PC-9 (cell line): ENCODE measurements around the gene ZCCHC4. TPM values are rescaled to one million over a fixed set of nuclear protein-coding genes. Genes with fewer than 3 reads are reported as not detected.

Experiments
- BruUV-seq: library from RNA; stranded (reverse); fragments of 400-500 nt; replicated peaks from 2 replicates; lab custom pipeline; 2021; lab: Mats Ljungman, UMichigan
- CTCF ChIA-PET: fragments of 300-600 bp; sonication (Branson Sonifier 250); formaldehyde crosslinking; loops from one replicate; lab custom pipeline; 2022; ENCODE audit warnings: antibody characterized with exemption; lab: Charles Lee
- POLR2A ChIA-PET: fragments of 300-600 bp; sonication (Branson Sonifier 250); formaldehyde crosslinking; loops from one replicate; lab custom pipeline; 2022; ENCODE audit warnings: antibody characterized with exemption; ENCODE audit not compliant: unreplicated experiment; lab: Charles Lee
- DNase-seq, 2 experiments: peaks; one replicate each; pipeline versions ENCODE4 v3.0.0 to v3.0.0-alpha.2; 2015 to 2022; ENCODE audit warnings: mixed read lengths in 1 of 2
- H2AFZ ChIP-seq: fragments of 200-600 bp; sonication (generic); 2 replicates; pipeline ENCODE4 v1.8.1; 2017; ENCODE audit warnings: antibody characterized with exemption
- H3F3A ChIP-seq: fragments of 200-600 bp; sonication (generic); 2 replicates; pipeline ENCODE4 v1.8.1; 2017; ENCODE audit warnings: antibody characterized with exemption, mild to moderate bottlenecking, low read depth; ENCODE audit not compliant: insufficient read depth
- H3K27ac ChIP-seq: fragments of 200-600 bp; sonication (generic); 2 replicates; pipeline ENCODE4 v1.6.1; 2016; ENCODE audit warnings: mixed run types
- H3K27me3 ChIP-seq: fragments of 200-600 bp; sonication (generic); 2 replicates; pipeline ENCODE4 v1.6.1; 2016; ENCODE audit warnings: low read depth, mixed run types; ENCODE audit not compliant: insufficient read depth
- H3K36me3 ChIP-seq: fragments of 200-600 bp; sonication (generic); 2 replicates; pipeline ENCODE4 v1.6.1; 2016; ENCODE audit warnings: low read depth, mixed run types
- H3K4me1 ChIP-seq: fragments of 200-600 bp; sonication (generic); replicated peaks from 2 replicates; pipeline ENCODE4 v1.6.1; 2016; ENCODE audit warnings: mixed run types; ENCODE audit not compliant: insufficient read depth
- H3K4me2 ChIP-seq: fragments of 200-600 bp; sonication (generic); 2 replicates; pipeline ENCODE4 v1.6.1; 2017; ENCODE audit warnings: mixed run types
- H3K4me3 ChIP-seq: fragments of 200-600 bp; sonication (generic); 2 replicates; pipeline ENCODE4 v1.6.1; 2016; ENCODE audit warnings: mixed run types
- H3K79me2 ChIP-seq: fragments of 200-600 bp; sonication (generic); 2 replicates; pipeline ENCODE4 v1.6.1; 2017; ENCODE audit warnings: low read depth, mixed run types
- H3K9me2 ChIP-seq: fragments of 200-600 bp; sonication (generic); 2 replicates; pipeline ENCODE4 v1.8.1; 2017; ENCODE audit warnings: mild to moderate bottlenecking; ENCODE audit not compliant: insufficient read depth
- H3K9me3 ChIP-seq: fragments of 200-600 bp; sonication (generic); 2 replicates; pipeline ENCODE4 v1.8.1; 2016; ENCODE audit warnings: low read depth; ENCODE audit not compliant: insufficient read depth
- H4K20me1 ChIP-seq: fragments of 200-600 bp; sonication (generic); 2 replicates; pipeline ENCODE4 v1.8.1; 2017; ENCODE audit not compliant: insufficient read depth
- CTCF ChIP-seq: fragments of 200-600 bp; sonication (generic); conservative IDR thresholded peaks from 2 replicates; pipeline ENCODE4 v1.6.1; 2017; ENCODE audit warnings: mixed run types, antibody characterized with exemption, mild to moderate bottlenecking, moderate library complexity
- EZH2 ChIP-seq: fragments of 200-600 bp; sonication (generic); IDR thresholded peaks from 2 replicates; pipeline ENCODE4 v1.8.0; 2017; ENCODE audit warnings: antibody characterized with exemption, low read depth
- intact Hi-C: fragments of 100-400 bp; cut with micrococcal nuclease; formaldehyde crosslinking; loops from one replicate; pipeline ENCODE4 v1.10.0; 2022; ENCODE audit not compliant: unreplicated experiment
- total RNA-seq: library from RNA; stranded (reverse); gene quantifications from 2 replicates; pipeline ENCODE4 v1.2.3, GENCODE V29; 2021

ZCCHC4 gene
- total RNA-seq, 1 experiment from 2014 or later = 11.7 TPM

- intact Hi-C loops = no loop called here
- Histone ChIP-seq H4K20me1 (no peaks in the 10 kb centered on the region), H3K36me3 (0 out of 2 replicates have a peak, but pooled peaks cover 3% of the 10 kb centered on the region), H3K4me3 (no peak overlapping the region), H2AFZ (no peak overlapping the region), H3K27ac (no peak overlapping the region), H3K9me2 (no peaks in the 10 kb centered on the region), H3K4me1 (no peaks in the 10 kb centered on the region), H3K27me3 (no peaks in the 10 kb centered on the region), H3K4me2 (no peak overlapping the region), H3K9me3 (no peaks in the 10 kb centered on the region), H3F3A (peaks cover 3% of the 10 kb centered on the region; the same call in 1 of the 2 replicates), H3K79me2 (no peaks in the 10 kb centered on the region)
- ChIA-PET CTCF (no interaction called here), POLR2A (no interaction called here)
- no TSS peak for BruUV-seq
- no peak for DNase-seq
- no peak for TF ChIP-seq CTCF
Measured at GRCh38 chr4:25402521-25402920, 89.9 kb downstream of the ZCCHC4 start.

GRCh38 chr4:25403699-25404098 lies 91.1 kb downstream of the ZCCHC4 start:
- Histone ChIP-seq H4K20me1 (no peaks in the 10 kb centered on the region), H3K36me3 (0 out of 2 replicates have a peak, but pooled peaks cover under 1% of the 10 kb centered on the region), H3K79me2 (no peaks in the 10 kb centered on the region), H3F3A (peaks cover 3% of the 10 kb centered on the region; the same call in 1 of the 2 replicates), H3K27me3 (no peaks in the 10 kb centered on the region), H3K9me2 (no peaks in the 10 kb centered on the region), H3K4me1 (no peaks in the 10 kb centered on the region), H3K4me2 (no peak overlapping the region), H3K4me3 (no peak overlapping the region), H3K27ac (no peak overlapping the region), H3K9me3 (no peaks in the 10 kb centered on the region), H2AFZ (no peak overlapping the region)
- DNase-seq = no peak
- CTCF ChIA-PET = no interaction called here
- POLR2A ChIA-PET = no interaction called here
- no TSS peak for BruUV-seq
- intact Hi-C loops = no loop called here
- TF ChIP-seq CTCF (no peak), EZH2 (no peak)

GRCh38 chr4:25405453-25405852 lies 92.9 kb downstream of the ZCCHC4 start:
- no peak for DNase-seq
- H3K4me1 ChIP-seq = no peaks in the 10 kb centered on the region
- H3K27me3 ChIP-seq = no peaks in the 10 kb centered on the region
- CTCF ChIA-PET = no interaction called here
- intact Hi-C loops = no loop called here
- no peak for TF ChIP-seq CTCF
- no peak for TF ChIP-seq EZH2
- H4K20me1 ChIP-seq = no peaks in the 10 kb centered on the region
- no peaks in the 10 kb centered on the region for H3K79me2 ChIP-seq
- POLR2A ChIA-PET = no interaction called here
- no TSS peak for BruUV-seq
- H3K4me3 ChIP-seq = no peak overlapping the region
- no peak overlapping the region for H2AFZ ChIP-seq
- H3K9me2 ChIP-seq = no peaks in the 10 kb centered on the region
- H3K4me2 ChIP-seq = no peak overlapping the region
- H3K9me3 ChIP-seq = no peaks in the 10 kb centered on the region
- peaks cover 3% of the 10 kb centered on the region; the same call in 1 of the 2 replicates for H3F3A ChIP-seq
- H3K27ac ChIP-seq = no peak overlapping the region
- H3K36me3 ChIP-seq = 0 out of 2 replicates have a peak, but pooled peaks cover 6% of the 10 kb centered on the region
